Ascending aorta (tissue), 2 donors: Measurements from ENCODE around the gene CTNNA2. TPM values are rescaled to one million over a fixed set of nuclear protein-coding genes. Genes with fewer than 3 reads are reported as not detected.

Experiments
- DNase-seq, 2 donors: peaks; one replicate each; pipeline ENCODE4 v3.0.0-alpha.2; 2019; ENCODE audit warnings: low spot score in 2 of 2
- H3K27ac ChIP-seq, 2 donors: fragments of 200-600 bp; sonication (generic); one replicate each; pipeline ENCODE4 v1.5.1; 2016 to 2017; ENCODE audit warnings: mild to moderate bottlenecking in 1 of 2
- H3K27me3 ChIP-seq: fragments of 200-600 bp; sonication (generic); one replicate; pipeline ENCODE4 v1.5.1; 2017
- H3K36me3 ChIP-seq, 2 donors: fragments of 200-600 bp; sonication (generic); one replicate each; pipeline ENCODE4 v1.5.1; 2016
- H3K4me1 ChIP-seq, 2 donors: fragments of 200-600 bp; sonication (generic); one replicate each; pipeline ENCODE4 v1.5.1; 2016 to 2017; ENCODE audit warnings: mild to moderate bottlenecking in 1 of 2
- H3K4me3 ChIP-seq, 2 donors: fragments of 200-600 bp; sonication (generic); one replicate each; pipeline ENCODE4 v1.5.1; 2016 to 2017; ENCODE audit warnings: mild to moderate bottlenecking in 1 of 2
- H3K9me3 ChIP-seq, 2 donors: fragments of 200-600 bp; sonication (generic); one replicate each; pipeline ENCODE4 v1.5.1; 2016
- intact Hi-C: fragments of 100-400 bp; cut with DNase I; formaldehyde crosslinking; loops from one replicate; pipeline ENCODE4 v1.15.1; 2023
- total RNA-seq: library from RNA; depleted of rRNA; stranded (reverse); fragments of >200 nt; gene quantifications from one replicate; pipeline ENCODE4 v1.1.0, GENCODE V29; 2016
- TF ChIP-seq, protein P1 (sequence below), 3 experiments: fragments of 200-600 bp in 2 of 3; fragments of 450-650 bp in 1 of 3; sonication (generic) in 2 of 3; IDR thresholded peaks; one replicate each; pipeline ENCODE4 v1.5.1; 2016 to 2019; ENCODE audit warnings: antibody characterized with exemption in 3 of 3, mild to moderate bottlenecking in 1 of 3, moderate library complexity in 1 of 3

Gene CTNNA2
- total RNA-seq, 1 donor from 2014 or later: not detected

DNA sequence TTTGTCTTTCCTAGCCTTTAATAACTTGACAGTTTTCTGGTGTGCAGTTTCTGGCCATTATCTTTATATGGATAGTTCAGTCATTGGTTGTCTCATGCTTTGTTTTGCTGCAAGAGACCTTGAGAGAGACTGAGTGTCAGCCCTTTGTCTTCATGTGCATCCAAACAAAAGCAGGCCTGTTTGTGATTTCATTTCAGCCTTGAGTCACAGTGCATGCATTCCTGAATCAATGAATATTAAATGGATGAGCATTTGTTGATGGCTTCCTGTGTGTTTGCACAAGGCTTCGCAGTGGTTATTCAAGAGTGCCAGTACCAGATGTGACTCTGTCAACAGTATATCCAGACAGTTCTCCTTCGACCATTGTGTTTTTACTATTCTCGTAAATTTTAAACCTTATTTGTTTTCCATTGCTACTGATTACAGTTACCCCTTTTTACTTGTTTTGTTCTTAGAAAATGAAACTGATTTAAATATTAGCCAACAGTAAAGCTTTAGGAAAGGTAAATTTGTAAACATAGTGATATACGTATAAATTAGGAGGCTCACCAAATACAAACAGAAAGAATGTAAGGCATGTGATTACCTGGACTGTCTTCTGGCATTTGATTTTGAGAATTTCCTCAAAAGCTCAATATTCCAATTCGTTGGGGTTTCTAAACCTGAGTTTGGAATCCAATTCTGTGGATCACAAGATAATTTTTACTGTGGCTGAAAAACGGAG lies 319.8 kb downstream of the CTNNA2 start:
- H3K27me3 ChIP-seq: no peaks in the 10 kb centered on the region
- H3K36me3 ChIP-seq: no peaks in the 10 kb centered on the region
- no peak overlapping the region for H3K4me3 ChIP-seq
- intact Hi-C loops: no loop called here
- H3K27ac ChIP-seq: no peak overlapping the region
- no peaks in the 10 kb centered on the region for H3K9me3 ChIP-seq
- no peaks in the 10 kb centered on the region for H3K4me1 ChIP-seq
- DNase-seq: no peak
- TF ChIP-seq, protein P1, sequence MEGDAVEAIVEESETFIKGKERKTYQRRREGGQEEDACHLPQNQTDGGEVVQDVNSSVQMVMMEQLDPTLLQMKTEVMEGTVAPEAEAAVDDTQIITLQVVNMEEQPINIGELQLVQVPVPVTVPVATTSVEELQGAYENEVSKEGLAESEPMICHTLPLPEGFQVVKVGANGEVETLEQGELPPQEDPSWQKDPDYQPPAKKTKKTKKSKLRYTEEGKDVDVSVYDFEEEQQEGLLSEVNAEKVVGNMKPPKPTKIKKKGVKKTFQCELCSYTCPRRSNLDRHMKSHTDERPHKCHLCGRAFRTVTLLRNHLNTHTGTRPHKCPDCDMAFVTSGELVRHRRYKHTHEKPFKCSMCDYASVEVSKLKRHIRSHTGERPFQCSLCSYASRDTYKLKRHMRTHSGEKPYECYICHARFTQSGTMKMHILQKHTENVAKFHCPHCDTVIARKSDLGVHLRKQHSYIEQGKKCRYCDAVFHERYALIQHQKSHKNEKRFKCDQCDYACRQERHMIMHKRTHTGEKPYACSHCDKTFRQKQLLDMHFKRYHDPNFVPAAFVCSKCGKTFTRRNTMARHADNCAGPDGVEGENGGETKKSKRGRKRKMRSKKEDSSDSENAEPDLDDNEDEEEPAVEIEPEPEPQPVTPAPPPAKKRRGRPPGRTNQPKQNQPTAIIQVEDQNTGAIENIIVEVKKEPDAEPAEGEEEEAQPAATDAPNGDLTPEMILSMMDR (IDR thresholded peaks at IDR 0.05): no peak

GRCh38 chr2:79833235-79833878 lies 320.5 kb downstream of the CTNNA2 start:
- intact Hi-C loops: no loop called here
- Histone ChIP-seq H3K36me3 (no peaks in the 10 kb centered on the region), H3K4me1 (no peaks in the 10 kb centered on the region), H3K27ac (no peak overlapping the region), H3K4me3 (no peak overlapping the region), H3K9me3 (no peaks in the 10 kb centered on the region), H3K27me3 (no peaks in the 10 kb centered on the region)
- no peak for DNase-seq
- TF ChIP-seq, protein P1 (IDR thresholded peaks at IDR 0.05): no peak

GRCh38 chr2:79835911-79836310 lies 323.1 kb downstream of the CTNNA2 start:
- Histone ChIP-seq H3K27ac (no peak overlapping the region), H3K4me3 (no peak overlapping the region), H3K4me1 (no peaks in the 10 kb centered on the region), H3K36me3 (no peaks in the 10 kb centered on the region), H3K9me3 (peaks cover 0 to 3% of the 10 kb centered on the region in 2 donors), H3K27me3 (no peaks in the 10 kb centered on the region)
- TF ChIP-seq, protein P1 (IDR thresholded peaks at IDR 0.05): no peak
- DNase-seq: no peak
- intact Hi-C loops: no loop called here

DNA sequence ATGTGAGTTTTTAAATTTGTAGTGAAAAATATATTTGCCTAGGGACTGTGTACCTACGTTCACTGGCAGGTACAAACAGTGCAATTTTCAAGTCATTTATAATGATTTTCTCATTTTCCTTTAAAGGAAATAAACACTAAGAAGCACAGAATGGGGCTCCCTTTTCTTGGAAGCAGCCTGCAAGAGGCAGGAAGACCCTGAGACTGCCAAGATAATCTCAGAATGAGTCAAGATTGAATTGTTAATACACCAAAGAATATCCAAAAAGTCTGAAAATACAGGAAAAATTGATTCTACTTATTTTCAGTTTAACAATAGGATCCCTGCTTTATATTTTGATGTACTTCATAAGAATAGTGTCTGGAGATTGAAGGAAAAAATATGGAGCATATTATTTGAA lies 331.2 kb downstream of the CTNNA2 start:
- intact Hi-C loops: no loop called here
- DNase-seq: no peak
- Histone ChIP-seq H3K4me1 (no peaks in the 10 kb centered on the region), H3K27ac (no peak overlapping the region), H3K4me3 (no peak overlapping the region), H3K36me3 (no peaks in the 10 kb centered on the region), H3K27me3 (no peaks in the 10 kb centered on the region), H3K9me3 (peaks cover 0 to 3% of the 10 kb centered on the region in 2 donors)
- TF ChIP-seq, protein P1 (IDR thresholded peaks at IDR 0.05): no peak

GRCh38 chr2:79846878-79847277 lies 334.0 kb downstream of the CTNNA2 start:
- no peak overlapping the region for H3K4me3 ChIP-seq
- no peak overlapping the region for H3K27ac ChIP-seq
- no peak for DNase-seq
- TF ChIP-seq, protein P1 (IDR thresholded peaks at IDR 0.05): no peak
- intact Hi-C loops: no loop called here
- no peaks in the 10 kb centered on the region for H3K9me3 ChIP-seq
- H3K27me3 ChIP-seq: no peaks in the 10 kb centered on the region
- no peaks in the 10 kb centered on the region for H3K4me1 ChIP-seq
- H3K36me3 ChIP-seq: no peaks in the 10 kb centered on the region
